NB4 (cell line): ENCODE results near the gene XXYLT1.

ENCODE experiments used
- MYC ChIP-seq: IDR thresholded peaks from 2 replicates; pipeline ENCODE4 v1.6.1; 2011; ENCODE audit warnings: low read depth, low read length
- POLR2A ChIP-seq: IDR thresholded peaks from 2 replicates; pipeline ENCODE4 v1.6.1; 2011; ENCODE audit warnings: mild to moderate bottlenecking; ENCODE audit not compliant: insufficient read length; ENCODE audit errors: extremely low read depth
- TF ChIP-seq, protein P1 (sequence below): IDR thresholded peaks from one replicate; pipeline ENCODE4 v1.5.1; 2012; ENCODE audit warnings: low read depth, low read length
- TF ChIP-seq, protein P2 (sequence below): IDR thresholded peaks from 2 replicates; pipeline ENCODE4 v1.6.1; 2011; ENCODE audit warnings: low read depth, low read length

DNA sequence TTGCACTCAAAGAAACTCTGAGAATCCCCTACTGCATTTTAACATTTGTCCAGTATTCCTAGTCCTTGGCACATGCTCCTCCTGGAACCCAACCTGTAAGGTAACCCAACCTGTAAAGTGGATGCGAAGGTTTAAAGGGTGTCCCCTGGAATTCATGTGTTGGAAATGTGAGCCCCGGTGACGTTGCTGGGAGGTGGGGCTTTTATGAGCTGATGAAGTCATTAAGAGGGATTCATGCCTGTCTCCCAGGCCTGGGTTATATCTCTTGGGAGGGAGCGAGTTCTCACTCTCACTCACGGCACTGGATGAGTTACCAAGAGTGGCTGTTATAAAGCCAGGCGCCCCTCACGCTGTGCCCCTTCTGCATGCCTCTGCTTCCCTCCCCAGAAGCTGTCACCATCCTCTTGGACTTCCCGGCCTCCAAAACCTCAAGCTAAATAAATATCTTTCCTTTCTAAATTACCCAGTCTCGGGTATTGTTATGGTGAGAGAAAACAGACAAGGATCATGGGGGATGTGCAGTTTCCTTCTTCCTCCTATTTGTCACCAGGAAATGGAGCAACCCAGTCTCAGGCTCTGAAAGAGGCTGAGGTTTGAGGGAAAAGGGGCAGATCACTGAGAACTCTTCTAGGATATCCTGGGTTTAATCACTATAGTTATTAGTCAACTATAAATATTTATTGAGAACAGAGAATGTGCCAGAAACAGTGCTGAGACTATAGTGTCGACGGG lies 7.6 kb downstream of the XXYLT1 start:
- no peak for TF ChIP-seq POLR2A
- TF ChIP-seq, protein P1, sequence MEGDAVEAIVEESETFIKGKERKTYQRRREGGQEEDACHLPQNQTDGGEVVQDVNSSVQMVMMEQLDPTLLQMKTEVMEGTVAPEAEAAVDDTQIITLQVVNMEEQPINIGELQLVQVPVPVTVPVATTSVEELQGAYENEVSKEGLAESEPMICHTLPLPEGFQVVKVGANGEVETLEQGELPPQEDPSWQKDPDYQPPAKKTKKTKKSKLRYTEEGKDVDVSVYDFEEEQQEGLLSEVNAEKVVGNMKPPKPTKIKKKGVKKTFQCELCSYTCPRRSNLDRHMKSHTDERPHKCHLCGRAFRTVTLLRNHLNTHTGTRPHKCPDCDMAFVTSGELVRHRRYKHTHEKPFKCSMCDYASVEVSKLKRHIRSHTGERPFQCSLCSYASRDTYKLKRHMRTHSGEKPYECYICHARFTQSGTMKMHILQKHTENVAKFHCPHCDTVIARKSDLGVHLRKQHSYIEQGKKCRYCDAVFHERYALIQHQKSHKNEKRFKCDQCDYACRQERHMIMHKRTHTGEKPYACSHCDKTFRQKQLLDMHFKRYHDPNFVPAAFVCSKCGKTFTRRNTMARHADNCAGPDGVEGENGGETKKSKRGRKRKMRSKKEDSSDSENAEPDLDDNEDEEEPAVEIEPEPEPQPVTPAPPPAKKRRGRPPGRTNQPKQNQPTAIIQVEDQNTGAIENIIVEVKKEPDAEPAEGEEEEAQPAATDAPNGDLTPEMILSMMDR = no peak
- TF ChIP-seq MYC = no peak
- TF ChIP-seq, protein P2, sequence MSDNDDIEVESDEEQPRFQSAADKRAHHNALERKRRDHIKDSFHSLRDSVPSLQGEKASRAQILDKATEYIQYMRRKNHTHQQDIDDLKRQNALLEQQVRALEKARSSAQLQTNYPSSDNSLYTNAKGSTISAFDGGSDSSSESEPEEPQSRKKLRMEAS = no peak
